CD14-positive monocyte (primary cell): ENCODE measurements around the gene NPM3. TPM values are rescaled to one million over a fixed set of nuclear protein-coding genes. Genes with fewer than 3 reads are reported as not detected.

Experiments used
- DNase-seq, 3 donors: peaks; one replicate each; pipeline ENCODE4 v3.0.0-alpha.2; 2011 to 2022
- H2AFZ ChIP-seq: 2 replicates; pipeline ENCODE4 v1.6.0; 2012; ENCODE audit warnings: mild to moderate bottlenecking, low read depth, low read length, inconsistent platforms; ENCODE audit not compliant: insufficient read depth, poor library complexity, severe bottlenecking
- H3K27ac ChIP-seq, 2 donors: 1 replicate in 1 of 2; 2 replicates in 1 of 2; pipeline ENCODE4 v1.5.1; 2012 to 2013; ENCODE audit warnings: low read length in 2 of 2, control low read depth in 1 of 2, inconsistent platforms in 1 of 2, low read depth in 1 of 2, mild to moderate bottlenecking in 1 of 2
- H3K27me3 ChIP-seq, 2 donors: one replicate each; pipeline versions ENCODE4 v1.6.0 to v1.6.1; 2011 to 2013; ENCODE audit warnings: low read length in 2 of 2; ENCODE audit not compliant: control insufficient read depth in 2 of 2, insufficient read depth in 2 of 2
- H3K36me3 ChIP-seq, 2 donors: replicated peaks in 1 of 2; 1 replicate in 1 of 2; 2 replicates in 1 of 2; pipeline versions ENCODE4 v1.5.1 to v1.6.1; 2012 to 2013; ENCODE audit warnings: low read length in 2 of 2, control low read depth in 1 of 2, inconsistent platforms in 1 of 2, mild to moderate bottlenecking in 1 of 2; ENCODE audit not compliant: insufficient read depth in 2 of 2, control insufficient read depth in 1 of 2
- H3K4me1 ChIP-seq, 2 donors: 1 replicate in 1 of 2; 2 replicates in 1 of 2; pipeline versions ENCODE4 v1.5.1 to v1.6.1; 2012 to 2013; ENCODE audit warnings: low read length in 2 of 2, control low read depth in 1 of 2, inconsistent platforms in 1 of 2, mild to moderate bottlenecking in 1 of 2, moderate library complexity in 1 of 2; ENCODE audit not compliant: insufficient read depth in 2 of 2, control insufficient read depth in 1 of 2
- H3K4me2 ChIP-seq: replicated peaks from 2 replicates; pipeline ENCODE3; 2012; ENCODE audit warnings: low read length, moderate library complexity, mild to moderate bottlenecking; ENCODE audit not compliant: poor library complexity, severe bottlenecking; ENCODE audit errors: extremely low read depth
- H3K4me3 ChIP-seq, 3 experiments: fragments of 200-600 bp in 1 of 3; sonication (generic) in 1 of 3; replicated peaks in 1 of 3; 1 replicate in 2 of 3; 2 replicates in 1 of 3; pipeline ENCODE4 v1.5.1; 2011 to 2013; ENCODE audit warnings: low read length in 3 of 3, mild to moderate bottlenecking in 3 of 3, control low read depth in 2 of 3, low read depth in 2 of 3, inconsistent platforms in 1 of 3, moderate library complexity in 1 of 3
- H3K79me2 ChIP-seq: 2 replicates; pipeline ENCODE4 v1.6.0; 2012; ENCODE audit warnings: mild to moderate bottlenecking, control low read depth, inconsistent platforms, low read length, moderate library complexity; ENCODE audit not compliant: insufficient read depth
- H3K9ac ChIP-seq: 2 replicates; pipeline ENCODE4 v1.6.0; 2017; ENCODE audit warnings: low read length, mild to moderate bottlenecking; ENCODE audit not compliant: insufficient read depth, poor library complexity, severe bottlenecking
- H3K9me3 ChIP-seq, 2 donors: replicated peaks in 1 of 2; 1 replicate in 1 of 2; 2 replicates in 1 of 2; pipeline versions ENCODE4 v1.5.1 to v1.6.1; 2012 to 2013; ENCODE audit warnings: low read length in 2 of 2, control low read depth in 1 of 2; ENCODE audit not compliant: control insufficient read depth in 1 of 2, insufficient read depth in 1 of 2
- H4K20me1 ChIP-seq: 2 replicates; pipeline ENCODE4 v1.6.0; 2012; ENCODE audit warnings: mild to moderate bottlenecking, low read length, control low read depth, moderate library complexity; ENCODE audit not compliant: insufficient read depth
- H3K27ac Mint-ChIP-seq, 7 donors: one replicate each; pipeline ENCODE4 v1.8.0; 2020; ENCODE audit warnings: mild to moderate bottlenecking in 7 of 7, mixed read lengths in 7 of 7, moderate library complexity in 6 of 7, inconsistent platforms in 2 of 7
- H3K27me3 Mint-ChIP-seq, 3 donors: one replicate each; pipeline ENCODE4 v1.8.0; 2021 to 2022; ENCODE audit warnings: low read depth in 3 of 3, mild to moderate bottlenecking in 3 of 3, mixed read lengths in 3 of 3, moderate library complexity in 3 of 3, inconsistent platforms in 1 of 3
- H3K36me3 Mint-ChIP-seq, 2 donors: one replicate each; pipeline ENCODE4 v1.8.0; 2020; ENCODE audit warnings: mixed read lengths in 2 of 2, inconsistent platforms in 1 of 2, mild to moderate bottlenecking in 1 of 2
- H3K4me1 Mint-ChIP-seq: one replicate; pipeline ENCODE4 v1.8.0; 2020; ENCODE audit warnings: mild to moderate bottlenecking, mixed read lengths
- H3K4me3 Mint-ChIP-seq, 2 donors: one replicate each; pipeline ENCODE4 v1.8.0; 2020; ENCODE audit warnings: mild to moderate bottlenecking in 2 of 2, mixed read lengths in 2 of 2, moderate library complexity in 1 of 2
- H3K9me3 Mint-ChIP-seq, 7 donors: one replicate each; pipeline ENCODE4 v1.8.0; 2020 to 2022; ENCODE audit warnings: mixed read lengths in 7 of 7, mild to moderate bottlenecking in 6 of 7, moderate library complexity in 6 of 7, inconsistent platforms in 2 of 7
- WGBS: methylation state at CpG from one replicate; pipeline ENCODE4 v1.1.5; 2013; ENCODE audit warnings: missing lambda C conversion rate; ENCODE audit not compliant: insufficient coverage; 5-methylcytosine and 5-hydroxymethylcytosine counted together
- intact Hi-C, 2 donors: fragments of 100-400 bp; cut with micrococcal nuclease; formaldehyde crosslinking; loops; one replicate each; pipeline versions ENCODE4 v1.15.0 to v1.15.1; 2023
- polyA plus RNA-seq, 3 donors: library from polyadenylated mRNA; depleted of rRNA in 1 of 3; unstranded in 2 of 3; stranded (reverse) in 1 of 3; fragments of 300-500 nt in 2 of 3; fragments of >200 nt in 1 of 3; fragmentation: Illumina TruSeq in 2 of 3; gene quantifications; 1 replicate in 2 of 3; 2 replicates in 1 of 3; pipeline ENCODE4 v1.2.3, GENCODE V29; 2012 to 2021
- TF ChIP-seq, protein P1 (sequence below): fragments of 200-600 bp; IDR thresholded peaks from one replicate; pipeline ENCODE4 v1.8.0; 2022; ENCODE audit warnings: antibody characterized with exemption, mild to moderate bottlenecking

The NPM3 gene
- polyA plus RNA-seq, 3 donors = 1.2 to 8.1 (median 3.8) TPM

DNA sequence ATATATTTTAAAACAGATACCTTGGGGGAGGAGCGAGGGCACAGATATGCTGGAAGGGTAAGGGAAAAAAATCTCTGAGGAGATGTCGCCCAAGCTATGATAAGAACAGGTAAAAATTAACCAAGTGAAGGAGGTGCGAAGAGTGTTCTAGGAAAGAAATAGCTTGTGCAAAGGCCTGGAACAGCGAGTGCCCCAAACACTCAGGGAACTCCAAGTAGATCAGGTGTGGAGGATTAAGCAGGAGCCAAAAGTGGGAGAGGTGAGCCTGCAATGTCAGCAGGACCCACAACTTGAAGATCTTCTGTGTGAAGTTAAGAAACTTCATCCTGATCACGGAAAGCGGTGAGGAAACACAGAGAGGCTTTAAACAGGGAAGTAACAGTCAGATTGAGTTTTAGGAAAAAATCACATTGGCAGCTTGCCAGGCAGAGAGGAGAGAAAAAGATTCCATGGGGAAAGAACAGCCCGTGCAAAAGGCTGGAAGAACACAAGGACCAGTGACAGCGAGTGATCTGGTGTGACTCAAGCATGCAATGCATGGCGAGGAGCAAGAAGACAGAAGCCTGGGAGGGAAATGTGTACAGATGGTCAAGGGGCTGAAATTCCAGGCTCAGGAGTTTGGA is 38.1 kb downstream of the NPM3 start:
- no peaks in the 10 kb centered on the region for H3K4me1 ChIP-seq
- H3K79me2 ChIP-seq = no peaks in the 10 kb centered on the region
- no peak overlapping the region for H3K4me2 ChIP-seq
- H3K27me3 ChIP-seq = peaks cover 0 to 7% of the 10 kb centered on the region in 2 donors
- Mint-ChIP-seq H3K27ac (no peak overlapping the region), H3K4me1 (no peaks in the 10 kb centered on the region), H3K4me3 (no peak overlapping the region), H3K27me3 (peaks cover 24 to 39% (median 24%) of the 10 kb centered on the region in 3 donors), H3K36me3 (no peaks in the 10 kb centered on the region), H3K9me3 (no peaks in the 10 kb centered on the region)
- TF ChIP-seq, protein P1, sequence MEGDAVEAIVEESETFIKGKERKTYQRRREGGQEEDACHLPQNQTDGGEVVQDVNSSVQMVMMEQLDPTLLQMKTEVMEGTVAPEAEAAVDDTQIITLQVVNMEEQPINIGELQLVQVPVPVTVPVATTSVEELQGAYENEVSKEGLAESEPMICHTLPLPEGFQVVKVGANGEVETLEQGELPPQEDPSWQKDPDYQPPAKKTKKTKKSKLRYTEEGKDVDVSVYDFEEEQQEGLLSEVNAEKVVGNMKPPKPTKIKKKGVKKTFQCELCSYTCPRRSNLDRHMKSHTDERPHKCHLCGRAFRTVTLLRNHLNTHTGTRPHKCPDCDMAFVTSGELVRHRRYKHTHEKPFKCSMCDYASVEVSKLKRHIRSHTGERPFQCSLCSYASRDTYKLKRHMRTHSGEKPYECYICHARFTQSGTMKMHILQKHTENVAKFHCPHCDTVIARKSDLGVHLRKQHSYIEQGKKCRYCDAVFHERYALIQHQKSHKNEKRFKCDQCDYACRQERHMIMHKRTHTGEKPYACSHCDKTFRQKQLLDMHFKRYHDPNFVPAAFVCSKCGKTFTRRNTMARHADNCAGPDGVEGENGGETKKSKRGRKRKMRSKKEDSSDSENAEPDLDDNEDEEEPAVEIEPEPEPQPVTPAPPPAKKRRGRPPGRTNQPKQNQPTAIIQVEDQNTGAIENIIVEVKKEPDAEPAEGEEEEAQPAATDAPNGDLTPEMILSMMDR = no peak
- H3K36me3 ChIP-seq = no peaks in the 10 kb centered on the region
- intact Hi-C loops = no loop called here
- WGBS = 76% methylated on average over 8 of the region's 9 CpGs
- H2AFZ ChIP-seq = no peak overlapping the region
- no peak for DNase-seq
- H3K9me3 ChIP-seq = no peaks in the 10 kb centered on the region
- no peak overlapping the region for H3K9ac ChIP-seq
- no peak overlapping the region for H3K4me3 ChIP-seq
- H3K27ac ChIP-seq = no peak overlapping the region
- no peaks in the 10 kb centered on the region for H4K20me1 ChIP-seq

DNA sequence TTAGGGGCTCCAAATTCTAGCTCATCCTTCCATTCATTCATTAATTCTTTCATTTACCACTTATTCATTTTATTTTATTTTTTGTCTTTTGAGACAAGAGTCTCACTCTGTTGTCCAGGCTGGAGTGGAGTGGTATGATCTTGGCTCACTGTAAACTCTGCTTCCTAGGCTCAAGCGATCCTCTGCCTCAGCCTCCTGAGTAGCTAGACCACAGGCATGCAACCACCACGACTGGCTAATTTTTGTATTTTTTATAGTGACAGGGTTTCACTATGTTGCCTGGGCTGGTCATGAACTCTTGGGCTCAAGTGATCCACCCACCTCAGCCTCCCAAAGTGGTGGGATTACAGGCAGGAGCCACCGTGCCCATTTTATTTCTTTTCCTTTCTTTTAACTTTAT is 39.0 kb downstream of the NPM3 start:
- Histone ChIP-seq H3K4me3 (no peak overlapping the region), H3K27ac (no peak overlapping the region), H3K36me3 (no peaks in the 10 kb centered on the region), H3K4me2 (no peak overlapping the region), H3K4me1 (no peaks in the 10 kb centered on the region), H2AFZ (no peak overlapping the region), H3K9me3 (no peaks in the 10 kb centered on the region), H4K20me1 (no peaks in the 10 kb centered on the region), H3K9ac (no peak overlapping the region), H3K79me2 (no peaks in the 10 kb centered on the region), H3K27me3 (peaks cover 0 to 7% of the 10 kb centered on the region in 2 donors)
- DNase-seq = no peak
- no peaks in the 10 kb centered on the region for H3K4me1 Mint-ChIP-seq
- no peaks in the 10 kb centered on the region for H3K9me3 Mint-ChIP-seq
- H3K27me3 Mint-ChIP-seq = peaks cover 27 to 43% (median 28%) of the 10 kb centered on the region in 3 donors
- H3K27ac Mint-ChIP-seq = no peak overlapping the region
- no CpG with 5 or more reads among the region's 3 CpGs for WGBS
- no peak overlapping the region for H3K4me3 Mint-ChIP-seq
- intact Hi-C loops = no loop called here
- TF ChIP-seq, protein P1 = no peak
- no peaks in the 10 kb centered on the region for H3K36me3 Mint-ChIP-seq
